Measurements from ENCODE around the gene PIGL.

Gene PIGL

GRCh38 chr17:16329519-16330271 lies 112.7 kb downstream of the PIGL start:
- no peak for TF ChIP-seq CTCF (IDR thresholded peaks at IDR 0.05; ENCODE audit: borderline replicate concordance, insufficient read depth, low read depth, low read length)
- no peak overlapping the region for H3K4me3 ChIP-seq (ENCODE audit: low read depth, low read length)

GRCh38 chr17:16338391-16338790 lies 121.4 kb downstream of the PIGL start:
- no peak overlapping the region for H3K4me3 ChIP-seq (ENCODE audit: low read depth, low read length)
- TF ChIP-seq CTCF (IDR thresholded peaks at IDR 0.05; ENCODE audit: borderline replicate concordance, insufficient read depth, low read depth, low read length) = no peak

- no peak overlapping the region for H3K4me3 ChIP-seq (ENCODE audit: low read depth, low read length)
- TF ChIP-seq CTCF (IDR thresholded peaks at IDR 0.05; ENCODE audit: borderline replicate concordance, insufficient read depth, low read depth, low read length) = no peak
Measured at GRCh38 chr17:16339402-16339801, 122.4 kb downstream of the PIGL start.

GRCh38 chr17:16339959-16340358 lies 122.9 kb downstream of the PIGL start:
- H3K4me3 ChIP-seq (ENCODE audit: low read depth, low read length) = no peak overlapping the region
- no peak for TF ChIP-seq CTCF (IDR thresholded peaks at IDR 0.05; ENCODE audit: borderline replicate concordance, insufficient read depth, low read depth, low read length)

- TF ChIP-seq CTCF (IDR thresholded peaks at IDR 0.05; ENCODE audit: borderline replicate concordance, insufficient read depth, low read depth, low read length) = no peak
- no peak overlapping the region for H3K4me3 ChIP-seq (ENCODE audit: low read depth, low read length)
Measured at GRCh38 chr17:16342979-16343378, 126.0 kb downstream of the PIGL start.

- TF ChIP-seq CTCF (IDR thresholded peaks at IDR 0.05; ENCODE audit: borderline replicate concordance, insufficient read depth, low read depth, low read length) = no peak
- H3K4me3 ChIP-seq (ENCODE audit: low read depth, low read length) = no peak overlapping the region
Measured at GRCh38 chr17:16343569-16343968, 126.6 kb downstream of the PIGL start.

- H3K4me3 ChIP-seq (ENCODE audit: low read depth, low read length) = no peak overlapping the region
- TF ChIP-seq CTCF (IDR thresholded peaks at IDR 0.05; ENCODE audit: borderline replicate concordance, insufficient read depth, low read depth, low read length) = no peak
Measured at GRCh38 chr17:16345565-16345964, 128.6 kb downstream of the PIGL start.

Data from GM12875 (cell line).